ENCODE data around the gene YWHAH. TPM values are rescaled to one million over a fixed set of nuclear protein-coding genes. Genes with fewer than 3 reads are reported as not detected.
A peak's percentile ranks its signal among the peaks of the same experiment; 100 is the strongest.

Gene YWHAH
- total RNA-seq (2011; cell fraction: chromatin; rRNA removed; ENCODE audit: low replicate concordance), result 39.0 and 61.0 TPM in 2 replicates
- total RNA-seq (2011; cell fraction: nucleolus; rRNA removed), result 24.5 and 26.3 TPM in 2 replicates
- total RNA-seq (2011; cell fraction: nucleoplasm; rRNA removed), result 31.3 and 37.5 TPM in 2 replicates
- total RNA-seq (2014; rRNA removed), result 97.3 and 109 TPM in 2 replicates
- total RNA-seq (2014; rRNA removed; fragmentation: Illumina TruSeq; extraction: Trizol), result 140 and 203 TPM in 2 replicates
- total RNA-seq (2015; rRNA removed; fragmentation: Illumina TruSeq; extraction: Trizol), result 106 and 114 TPM in 2 replicates
- 141 and 162 TPM in 2 replicates for total RNA-seq (2021)
- polyA plus RNA-seq (2011; rRNA removed), result 100 and 119 TPM in 2 replicates
- polyA plus RNA-seq (2011; cell fraction: cytosol; rRNA removed), result 104 and 112 TPM in 2 replicates
- 42.9 and 49.4 TPM in 2 replicates for polyA plus RNA-seq (2011; cell fraction: nucleus; rRNA removed)
- 72.8 and 107 TPM in 2 replicates for polyA plus RNA-seq (2012)
- polyA plus RNA-seq (2014; fragmentation: Illumina TruSeq; extraction: Trizol), result 171 and 177 TPM in 2 replicates
- 10 to 100 TPM; 32.0 to 39.6 TPM for polyA plus RNA-seq (2014; fragmentation: Nextera tagmentation; extraction: Ambion mirVana)
- 105 and 106 TPM in 2 replicates for polyA plus RNA-seq (2014; rRNA removed)
- polyA minus RNA-seq (2011; rRNA and poly(A)+ RNA removed), result 72.4 and 90.3 TPM in 2 replicates
- 43.7 and 66.7 TPM in 2 replicates for polyA minus RNA-seq (2011; cell fraction: cytosol; rRNA and poly(A)+ RNA removed)
- 13.2 and 25.0 TPM in 2 replicates for polyA minus RNA-seq (2011; cell fraction: nucleus; rRNA and poly(A)+ RNA removed)
- percentile 97 among the genes with signal in this experiment for Bru-seq, nascent RNA
- BruChase-seq, experiment 1, labeled RNA remaining after a 2-hour chase, result percentile 98 among the genes with signal in this experiment
- BruChase-seq, experiment 2, labeled RNA remaining after a 6-hour chase, result percentile 99 among the genes with signal in this experiment
- long read RNA-seq, experiment 1, transcript YWHAH-201 (2 exons, 1,825 nt), result major isoform, 636 of 703 reads
- long read RNA-seq, experiment 1, transcript YWHAH-205 (2 exons, 1,735 nt), result minor isoform, 29 of 703 reads
- long read RNA-seq, experiment 1, partial matches to known transcripts, result 1 of 703 reads
- long read RNA-seq, experiment 1, other reads (novel, unspliced or antisense), result 35 of 703 reads
- long read RNA-seq, experiment 2, transcript YWHAH-201 (2 exons, 1,825 nt), result major isoform, 155 of 216 reads
- long read RNA-seq, experiment 2, partial matches to known transcripts, result 53 of 216 reads
- long read RNA-seq, experiment 2, other reads (novel, unspliced or antisense), result 2 of 216 reads
- long read RNA-seq, experiment 3, transcript YWHAH-205 (2 exons, 1,735 nt), result minor isoform, 7 of 192 reads
- long read RNA-seq, experiment 3, transcript YWHAH-201 (2 exons, 1,825 nt), result major isoform, 173 of 192 reads
- long read RNA-seq, experiment 3, partial matches to known transcripts, result 11 of 192 reads
- long read RNA-seq, experiment 3, other reads (novel, unspliced or antisense), result 1 of 192 reads

GRCh38 chr22:31943978-31944699, at the start of gene YWHAH:
Gene YWHAH (plus strand): TSS chr22:31944535. CDS start chr22:31944734, 199 bp downstream.
- FAIRE-seq, result no peak
- Histone ChIP-seq H3K27me3 (ENCODE audit: control insufficient read depth in 2 of 2, insufficient read depth in 2 of 2, low read length in 2 of 2) (no peaks in the 10 kb centered on the region), H3K4me1 (replicated peaks in 1 of 2; ENCODE audit: control insufficient read depth in 2 of 2, insufficient read depth in 2 of 2, low read length in 2 of 2) (peaks cover 19 to 24% of the 10 kb centered on the region in 2 experiments), H3K79me2 (ENCODE audit: control insufficient read depth, insufficient read depth, low read length) (peaks cover 47% of the 10 kb centered on the region), H2AFZ (ENCODE audit: low read depth, low read length) (peak within 1 kb of the TSS; percentile 91), H3K27ac (ENCODE audit: extremely low read depth, low read depth, low read length) (peak within 1 kb of the TSS; percentile 98), H3K9me1 (ENCODE audit: control insufficient read depth, insufficient read depth, low read length) (no peaks in the 10 kb centered on the region), H3K9ac (ENCODE audit: insufficient read depth in 1 of 2, low read depth in 2 of 2, low read length in 2 of 2) (peak within 1 kb of the TSS; percentile 96 to 97), H4K20me1 (replicated peaks; ENCODE audit: control insufficient read depth, insufficient read depth, low read length) (0 out of 2 replicates have a peak, but pooled peaks cover 3% of the 10 kb centered on the region), H3K4me2 (ENCODE audit: insufficient read depth, low read length) (peak within 1 kb of the TSS; percentile 96), H3K9me3 (replicated peaks; ENCODE audit: control insufficient read depth, insufficient read depth, low read depth, low read length) (no peaks in the 10 kb centered on the region), H3K4me3 (peak within 1 kb of the TSS; percentile 96), H3K36me3 (ENCODE audit: control insufficient read depth, insufficient read depth, low read length) (peaks cover 35% of the 10 kb centered on the region)
- in situ Hi-C loops (cut with MboI), result no loop called here
- intact Hi-C loops (cut with micrococcal nuclease), result no loop called here
- CTCF ChIA-PET (ENCODE audit: low intra/inter-chr PET ratio), result interaction anchor here (0.9 kb wide), 1 partner anchor 72 kb away, joined by 3 read pairs; no protein-coding TSS in a partner anchor
- ATAC-seq, result peak; percentile 82
- 0% methylated on average over 25 of the region's 86 CpGs for WGBS (ENCODE audit: insufficient coverage, low coverage, missing lambda C conversion rate)
- DNase-seq (ENCODE audit: extremely low read depth in 1 of 4, low spot score in 3 of 4), result peak; percentile 87 to 95 (median 91)
- BruUV-seq (replicated peaks), result no TSS peak
- POLR2A ChIA-PET, result no interaction called here
- TF ChIP-seq MAX (CRISPR knock-in tag; IDR thresholded peaks at IDR 0.05) (peak; percentile 84), ZNF407 (IDR thresholded peaks at IDR 0.05; ENCODE audit: low read depth) (no peak), HDAC8 (tag; IDR thresholded peaks at IDR 0.05) (no peak), YY1 (IDR thresholded peaks at IDR 0.05; ENCODE audit: borderline replicate concordance in 1 of 3, control insufficient read depth in 1 of 3, extremely low read depth in 1 of 3, insufficient read depth in 3 of 3, insufficient read length in 1 of 3, insufficient replicate concordance in 2 of 3, low read depth in 1 of 3, low read length in 2 of 3) (peak in 2 of 3 experiments; percentile 29 to 59), POLR2H (tag; IDR thresholded peaks at IDR 0.05; ENCODE audit: low read depth) (peak; percentile 83)
